Astrocyte (in vitro differentiated cells and primary cell): ENCODE measurements around the gene DAPK3. TPM values are rescaled to one million over a fixed set of nuclear protein-coding genes. Genes with fewer than 3 reads are reported as not detected.

Experiments used
- DNase-seq: peaks from one replicate; pipeline ENCODE4 v3.0.0-alpha.2; 2010; ENCODE audit warnings: low read depth
- FAIRE-seq: peaks from 2 replicates; lab custom pipeline; 2011; peaks lifted over from hg19 to GRCh38; lab: Jason Lieb, UNC
- H2AFZ ChIP-seq: 2 replicates; pipeline ENCODE4 v1.6.0; 2012; ENCODE audit warnings: low read depth, low read length, inconsistent platforms
- H3K27ac ChIP-seq: 2 replicates; pipeline ENCODE4 v1.5.1; 2011; ENCODE audit warnings: low read depth, low read length, inconsistent platforms
- H3K27me3 ChIP-seq: 2 replicates; pipeline ENCODE4 v1.6.0; 2011; ENCODE audit warnings: low read length, inconsistent platforms; ENCODE audit not compliant: insufficient read depth
- H3K36me3 ChIP-seq: 2 replicates; pipeline ENCODE4 v1.5.1; 2011; ENCODE audit warnings: low read length, inconsistent platforms; ENCODE audit not compliant: insufficient read depth
- H3K4me1 ChIP-seq: 2 replicates; pipeline ENCODE4 v1.5.1; 2011; ENCODE audit warnings: low read length, inconsistent platforms; ENCODE audit not compliant: insufficient read depth
- H3K4me2 ChIP-seq: 2 replicates; pipeline ENCODE4 v1.6.0; 2012; ENCODE audit warnings: low read length, inconsistent platforms
- H3K4me3 ChIP-seq: 2 replicates; pipeline ENCODE4 v1.5.1; 2011; ENCODE audit warnings: low read depth, mild to moderate bottlenecking, low read length, inconsistent platforms; ENCODE audit not compliant: insufficient read depth
- H3K79me2 ChIP-seq: 2 replicates; pipeline ENCODE4 v1.6.0; 2012; ENCODE audit warnings: mild to moderate bottlenecking, low read length, inconsistent platforms; ENCODE audit not compliant: insufficient read depth
- H3K9ac ChIP-seq: 2 replicates; pipeline ENCODE4 v1.6.0; 2012; ENCODE audit warnings: mild to moderate bottlenecking, low read length, inconsistent platforms
- H3K9me3 ChIP-seq: 2 replicates; pipeline ENCODE4 v1.5.1; 2012; ENCODE audit warnings: low read depth, mild to moderate bottlenecking, low read length, inconsistent platforms; ENCODE audit not compliant: insufficient read depth
- H4K20me1 ChIP-seq: 2 replicates; pipeline ENCODE4 v1.6.0; 2012; ENCODE audit warnings: low read length, inconsistent platforms; ENCODE audit not compliant: insufficient read depth
- H3K27ac Mint-ChIP-seq: one replicate; pipeline ENCODE4 v1.8.0; 2021; ENCODE audit warnings: mild to moderate bottlenecking, mixed read lengths; ENCODE audit not compliant: unreplicated experiment
- H3K27me3 Mint-ChIP-seq: one replicate; pipeline ENCODE4 v1.8.0; 2021; ENCODE audit warnings: low read depth, mixed read lengths; ENCODE audit not compliant: unreplicated experiment
- H3K36me3 Mint-ChIP-seq: one replicate; pipeline ENCODE4 v1.8.0; 2021; ENCODE audit warnings: low read depth, mixed read lengths; ENCODE audit not compliant: unreplicated experiment
- H3K4me1 Mint-ChIP-seq: one replicate; pipeline ENCODE4 v1.8.0; 2021; ENCODE audit warnings: low read depth, mixed read lengths; ENCODE audit not compliant: unreplicated experiment
- H3K4me3 Mint-ChIP-seq: one replicate; pipeline ENCODE4 v1.8.0; 2021; ENCODE audit warnings: mild to moderate bottlenecking, moderate library complexity, mixed read lengths; ENCODE audit not compliant: unreplicated experiment
- H3K9me3 Mint-ChIP-seq: one replicate; pipeline ENCODE4 v1.8.0; 2021; ENCODE audit warnings: mild to moderate bottlenecking, mixed read lengths; ENCODE audit not compliant: unreplicated experiment
- CTCF ChIP-seq: IDR thresholded peaks from 2 replicates; pipeline ENCODE4 v1.5.1; 2011; ENCODE audit warnings: low read depth, mild to moderate bottlenecking, inconsistent platforms, low read length, moderate library complexity; ENCODE audit not compliant: insufficient read depth
- EZH2 ChIP-seq: IDR thresholded peaks from 2 replicates; pipeline ENCODE4 v1.6.1; 2012; ENCODE audit warnings: mild to moderate bottlenecking, low read length, inconsistent platforms; ENCODE audit not compliant: insufficient read depth
- total RNA-seq: library from RNA; stranded (reverse); gene quantifications from 2 replicates; pipeline ENCODE4 v1.2.1, GENCODE V29; 2021

Gene DAPK3
- total RNA-seq, 1 donor from 2014 or later, result 264 TPM

GRCh38 chr19:4009990-4010807, 39.3 kb upstream of the DAPK3 start:
- Histone ChIP-seq H3K36me3 (no peaks in the 10 kb centered on the region), H3K9ac (peak overlapping the region; percentile 89), H3K9me3 (no peaks in the 10 kb centered on the region), H3K4me3 (no peak overlapping the region), H3K79me2 (peaks cover 72% of the 10 kb centered on the region), H3K4me2 (no peak overlapping the region), H2AFZ (no peak overlapping the region), H4K20me1 (peaks cover 63% of the 10 kb centered on the region), H3K27ac (no peak overlapping the region), H3K4me1 (peaks cover 13% of the 10 kb centered on the region), H3K27me3 (no peaks in the 10 kb centered on the region)
- Mint-ChIP-seq H3K27ac (no peak overlapping the region), H3K4me3 (peak overlapping the region; percentile 88), H3K36me3 (peaks cover 3% of the 10 kb centered on the region), H3K27me3 (no peaks in the 10 kb centered on the region), H3K4me1 (peaks cover 10% of the 10 kb centered on the region), H3K9me3 (no peaks in the 10 kb centered on the region)
- no peak for TF ChIP-seq EZH2
- no peak for TF ChIP-seq CTCF
- DNase-seq (no peak), FAIRE-seq (no peak)

DNA sequence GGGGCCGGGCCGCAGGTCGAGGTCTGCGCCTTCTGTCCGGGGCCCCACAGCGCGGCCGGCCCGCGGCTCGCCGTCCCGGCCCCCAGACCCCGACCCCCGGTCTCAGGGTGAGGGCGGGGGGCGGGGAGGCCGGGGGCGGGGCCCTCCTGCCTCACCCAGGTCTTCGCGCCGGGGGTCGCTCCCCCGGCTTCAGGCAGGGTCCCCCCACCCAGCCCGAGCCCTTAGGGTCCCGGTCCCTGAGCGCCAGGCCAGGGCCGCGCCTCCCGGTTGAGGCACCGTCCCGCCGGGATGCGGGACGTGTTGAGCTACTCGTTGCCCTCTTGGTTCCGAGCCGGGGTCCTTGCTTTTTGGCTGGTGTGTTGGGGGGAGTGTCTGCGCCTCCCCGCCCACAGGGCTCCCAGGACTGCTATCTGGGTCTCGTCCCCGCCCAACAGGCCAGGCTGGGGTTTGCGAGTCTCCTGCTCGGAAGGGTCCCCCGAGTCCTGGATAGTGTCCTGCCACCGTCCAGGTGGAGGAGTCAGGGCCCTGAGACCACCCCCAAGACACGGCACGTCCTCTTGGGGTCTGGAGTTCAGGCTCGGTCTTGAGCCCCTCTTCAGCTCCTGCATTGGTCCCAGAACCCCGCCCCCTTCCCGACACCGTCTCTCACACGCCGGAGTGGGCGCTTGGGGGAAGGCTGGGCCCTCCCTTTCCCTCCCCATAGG, 37.1 kb upstream of the DAPK3 start:
- Mint-ChIP-seq H3K36me3 (peaks cover 3% of the 10 kb centered on the region), H3K4me3 (peak overlapping the region; percentile 88), H3K27me3 (no peaks in the 10 kb centered on the region), H3K4me1 (peaks cover 10% of the 10 kb centered on the region), H3K9me3 (no peaks in the 10 kb centered on the region), H3K27ac (peak overlapping the region; percentile 47)
- Histone ChIP-seq H3K27me3 (no peaks in the 10 kb centered on the region), H3K4me3 (peak overlapping the region; percentile 97), H3K27ac (no peak overlapping the region), H3K79me2 (peaks cover 51% of the 10 kb centered on the region), H3K4me1 (peaks cover 13% of the 10 kb centered on the region), H3K9me3 (no peaks in the 10 kb centered on the region), H3K4me2 (peak overlapping the region; percentile 96), H4K20me1 (peaks cover 48% of the 10 kb centered on the region), H2AFZ (peak overlapping the region; percentile 56), H3K9ac (peak overlapping the region; percentile 89), H3K36me3 (no peaks in the 10 kb centered on the region)
- FAIRE-seq, result no peak
- TF ChIP-seq EZH2 (no peak), CTCF (no peak)
- DNase-seq, result no peak
